HG02885 (cell line): Measurements from ENCODE around the gene SIRT5.
A peak's percentile ranks its signal among the peaks of the same experiment; 100 is the strongest.

Source experiments
- ATAC-seq: cut with Tn5 transposase; IDR thresholded peaks from one replicate; pipeline ENCODE4 v1.9.1; 2021; ENCODE audit warnings: mild to moderate bottlenecking; ENCODE audit not compliant: unreplicated experiment, poor library complexity

Gene SIRT5

GRCh38 chr6:13550656-13551055, 23.7 kb upstream of the SIRT5 start:
- no peak for ATAC-seq

GRCh38 chr6:13553646-13554045, 20.8 kb upstream of the SIRT5 start:
- ATAC-seq = no peak

- no peak for ATAC-seq
Observed at GRCh38 chr6:13554929-13555333, 19.5 kb upstream of the SIRT5 start.

GRCh38 chr6:13557841-13558240, 16.6 kb upstream of the SIRT5 start:
- no peak for ATAC-seq

GRCh38 chr6:13558718-13559117, 15.7 kb upstream of the SIRT5 start:
- no peak for ATAC-seq

- no peak for ATAC-seq
Observed at GRCh38 chr6:13559251-13559650, 15.2 kb upstream of the SIRT5 start.

GRCh38 chr6:13559968-13560650, 14.3 kb upstream of the SIRT5 start:
- no peak for ATAC-seq

GRCh38 chr6:13560651-13561044, 13.8 kb upstream of the SIRT5 start:
- ATAC-seq = no peak

GRCh38 chr6:13561624-13562267, 12.7 kb upstream of the SIRT5 start:
- ATAC-seq = no peak

- no peak for ATAC-seq
Observed at GRCh38 chr6:13563009-13563408, 11.4 kb upstream of the SIRT5 start.

GRCh38 chr6:13565921-13566320, 8.5 kb upstream of the SIRT5 start:
- no peak for ATAC-seq

GRCh38 chr6:13566500-13566899, 7.9 kb upstream of the SIRT5 start:
- no peak for ATAC-seq

GRCh38 chr6:13568970-13569369, 5.4 kb upstream of the SIRT5 start:
- ATAC-seq = no peak

- no peak for ATAC-seq
Observed at GRCh38 chr6:13572240-13572639, 2.2 kb upstream of the SIRT5 start.

- no peak for ATAC-seq
Observed at GRCh38 chr6:13572951-13573654, 1.3 kb upstream of the SIRT5 start.

GRCh38 chr6:13573669-13574110, 711 bp upstream of the SIRT5 start:
- ATAC-seq = no peak

- ATAC-seq = peak; percentile 82
Observed at GRCh38 chr6:13574149-13574570, 241 bp upstream of the SIRT5 start.

GRCh38 chr6:13575377-13575775, 975 bp downstream of the SIRT5 start:
- ATAC-seq = no peak

GRCh38 chr6:13576017-13576416, 1.6 kb downstream of the SIRT5 start:
- no peak for ATAC-seq

GRCh38 chr6:13577926-13578325, 3.5 kb downstream of the SIRT5 start:
- ATAC-seq = no peak

- no peak for ATAC-seq
Observed at GRCh38 chr6:13579911-13580310, 5.5 kb downstream of the SIRT5 start.
